Transverse colon (tissue), 4 donors: ENCODE data around the gene ERCC6L2. TPM values are rescaled to one million over a fixed set of nuclear protein-coding genes. Genes with fewer than 3 reads are reported as not detected.

Experiments used
- DNase-seq: peaks from one replicate; pipeline ENCODE4 v3.0.0-alpha.2; 2019
- H3K27ac ChIP-seq, 4 donors: fragments of 200-600 bp; sonication (generic); 2 replicates each; pipeline ENCODE4 v1.5.1; 2016 to 2018; ENCODE audit warnings: inconsistent platforms in 4 of 4
- H3K27me3 ChIP-seq: fragments of 200-600 bp; sonication (generic); 2 replicates; pipeline ENCODE4 v1.5.1; 2017; ENCODE audit warnings: inconsistent platforms
- H3K36me3 ChIP-seq, 4 donors: fragments of 200-600 bp; sonication (generic); 2 replicates each; pipeline ENCODE4 v1.5.1; 2017 to 2019; ENCODE audit warnings: inconsistent platforms in 4 of 4
- H3K4me1 ChIP-seq, 4 donors: fragments of 200-600 bp; sonication (generic); 2 replicates each; pipeline ENCODE4 v1.5.1; 2017 to 2020; ENCODE audit warnings: inconsistent platforms in 4 of 4
- H3K4me3 ChIP-seq, 4 donors: fragments of 200-600 bp; sonication (generic); 1 replicate in 1 of 4; 2 replicates in 3 of 4; pipeline versions ENCODE4 v1.5.1 to v1.6.1; 2017 to 2019; ENCODE audit warnings: inconsistent platforms in 4 of 4
- H3K9me3 ChIP-seq, 2 donors: fragments of 200-600 bp; sonication (generic); 2 replicates each; pipeline ENCODE4 v1.5.1; 2017 to 2019; ENCODE audit warnings: inconsistent platforms in 2 of 2
- POLR2A ChIP-seq: fragments of 450-650 bp; IDR thresholded peaks from one replicate; pipeline ENCODE4 v1.6.1; 2016; ENCODE audit warnings: antibody characterized with exemption, mild to moderate bottlenecking, moderate library complexity
- POLR2AphosphoS5 ChIP-seq, 3 donors: sonication (generic); formaldehyde crosslinking; IDR thresholded peaks; one replicate each; pipeline ENCODE4 v1.6.1; 2016; ENCODE audit warnings: antibody characterized with exemption in 3 of 3
- WGBS, 2 donors: methylation state at CpG; one replicate each; pipeline ENCODE4 v1.1.5; 2018; ENCODE audit warnings: low coverage in 1 of 2; 5-methylcytosine and 5-hydroxymethylcytosine counted together
- in situ Hi-C, 4 donors: fragments of 200-750 bp; cut with MboI; loops; one replicate each; pipeline versions ENCODE4 v1.15.0 to v1.15.1; 2017; ENCODE audit warnings: low sequenced_read_pairs in 3 of 4, low pct_ligation_motif_present in 1 of 4, low pct_unique_long_range_greater_than_20kb in 1 of 4
- intact Hi-C: fragments of 100-400 bp; cut with DNase I; formaldehyde crosslinking; loops from one replicate; pipeline ENCODE4 v1.15.1; 2023; ENCODE audit warnings: low total_unique reads
- small RNA-seq, 4 donors: library from RNA; depleted of rRNA; stranded (forward); fragments of <200 nt; gene quantifications; one replicate each; pipeline ENCODE3, GENCODE V24; 2016
- total RNA-seq, 4 donors: library from RNA; depleted of rRNA; stranded (reverse); fragments of >200 nt; gene quantifications; one replicate each; pipeline ENCODE4 v1.1.0, GENCODE V29; 2016
- TF ChIP-seq, protein P1 (sequence below), 5 experiments: fragments of 200-600 bp in 3 of 5; fragments of 450-650 bp in 2 of 5; sonication (generic) in 3 of 5; IDR thresholded peaks; 1 replicate in 2 of 5; 2 replicates in 3 of 5; pipeline ENCODE4 v1.5.1; 2016 to 2017; ENCODE audit warnings: antibody characterized with exemption in 5 of 5, inconsistent platforms in 3 of 5, mild to moderate bottlenecking in 2 of 5, moderate library complexity in 1 of 5

Gene ERCC6L2
- total RNA-seq, 4 donors from 2014 or later: 62.7 to 84.6 (median 77.3) TPM

GRCh38 chr9:96015876-96016686 lies 140.6 kb downstream of the ERCC6L2 start:
- in situ Hi-C loops (no loop called here), intact Hi-C loops (no loop called here)
- Histone ChIP-seq H3K27ac (peak overlapping the region in 1 of 4 donors; percentile 21), H3K4me3 (no peak overlapping the region), H3K9me3 (no peaks in the 10 kb centered on the region), H3K4me1 (peaks cover 0 to 9% (median 8%) of the 10 kb centered on the region in 4 donors), H3K36me3 (peaks cover 0 to 4% (median 0%) of the 10 kb centered on the region in 4 donors), H3K27me3 (peaks cover 15% of the 10 kb centered on the region)
- 68 to 79% methylated on average over 3 of the region's 3 CpGs for WGBS, 2 donors
- no peak for DNase-seq
- no peak for TF ChIP-seq POLR2AphosphoS5 (IDR thresholded peaks at IDR 0.05)
- TF ChIP-seq POLR2A: no peak
- TF ChIP-seq, protein P1, sequence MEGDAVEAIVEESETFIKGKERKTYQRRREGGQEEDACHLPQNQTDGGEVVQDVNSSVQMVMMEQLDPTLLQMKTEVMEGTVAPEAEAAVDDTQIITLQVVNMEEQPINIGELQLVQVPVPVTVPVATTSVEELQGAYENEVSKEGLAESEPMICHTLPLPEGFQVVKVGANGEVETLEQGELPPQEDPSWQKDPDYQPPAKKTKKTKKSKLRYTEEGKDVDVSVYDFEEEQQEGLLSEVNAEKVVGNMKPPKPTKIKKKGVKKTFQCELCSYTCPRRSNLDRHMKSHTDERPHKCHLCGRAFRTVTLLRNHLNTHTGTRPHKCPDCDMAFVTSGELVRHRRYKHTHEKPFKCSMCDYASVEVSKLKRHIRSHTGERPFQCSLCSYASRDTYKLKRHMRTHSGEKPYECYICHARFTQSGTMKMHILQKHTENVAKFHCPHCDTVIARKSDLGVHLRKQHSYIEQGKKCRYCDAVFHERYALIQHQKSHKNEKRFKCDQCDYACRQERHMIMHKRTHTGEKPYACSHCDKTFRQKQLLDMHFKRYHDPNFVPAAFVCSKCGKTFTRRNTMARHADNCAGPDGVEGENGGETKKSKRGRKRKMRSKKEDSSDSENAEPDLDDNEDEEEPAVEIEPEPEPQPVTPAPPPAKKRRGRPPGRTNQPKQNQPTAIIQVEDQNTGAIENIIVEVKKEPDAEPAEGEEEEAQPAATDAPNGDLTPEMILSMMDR (IDR thresholded peaks at IDR 0.05): no peak

Small RNA genes lying within 50 kb of the gene (small RNA-seq; reads per million reads assigned to genes)
- gene RNA5SP289 (0 reads per million in 4 donors), gene RNU2-46P (0 to 0.14 (median 0) reads per million in 4 donors)
